PFSK-1 (cell line): Measurements from ENCODE around the gene BRD3OS.

Experiments used
- POLR2AphosphoS5 ChIP-seq: IDR thresholded peaks from 2 replicates; pipeline ENCODE4 v1.6.1; 2012; ENCODE audit warnings: low read depth, mild to moderate bottlenecking, control low read depth, low read length, moderate library complexity
- SIN3A ChIP-seq: IDR thresholded peaks from 2 replicates; pipeline ENCODE4 v1.6.1; 2012; ENCODE audit warnings: mild to moderate bottlenecking, low read length, moderate library complexity, borderline replicate concordance; ENCODE audit not compliant: insufficient read depth

GRCh38 chr9:133996531-133997520 is 28.5 kb upstream of the BRD3OS start:
- no peak for TF ChIP-seq SIN3A
- no peak for TF ChIP-seq POLR2AphosphoS5
